HG02759 (cell line): ENCODE measurements around the gene PACSIN1.

Experiments used
- ATAC-seq: cut with Tn5 transposase; IDR thresholded peaks from one replicate; pipeline ENCODE4 v1.9.1; 2021; ENCODE audit warnings: mild to moderate bottlenecking, moderate library complexity; ENCODE audit not compliant: unreplicated experiment

Gene PACSIN1

GRCh38 chr6:34514112-34514511, 48.2 kb downstream of the PACSIN1 start:
- no peak for ATAC-seq

DNA sequence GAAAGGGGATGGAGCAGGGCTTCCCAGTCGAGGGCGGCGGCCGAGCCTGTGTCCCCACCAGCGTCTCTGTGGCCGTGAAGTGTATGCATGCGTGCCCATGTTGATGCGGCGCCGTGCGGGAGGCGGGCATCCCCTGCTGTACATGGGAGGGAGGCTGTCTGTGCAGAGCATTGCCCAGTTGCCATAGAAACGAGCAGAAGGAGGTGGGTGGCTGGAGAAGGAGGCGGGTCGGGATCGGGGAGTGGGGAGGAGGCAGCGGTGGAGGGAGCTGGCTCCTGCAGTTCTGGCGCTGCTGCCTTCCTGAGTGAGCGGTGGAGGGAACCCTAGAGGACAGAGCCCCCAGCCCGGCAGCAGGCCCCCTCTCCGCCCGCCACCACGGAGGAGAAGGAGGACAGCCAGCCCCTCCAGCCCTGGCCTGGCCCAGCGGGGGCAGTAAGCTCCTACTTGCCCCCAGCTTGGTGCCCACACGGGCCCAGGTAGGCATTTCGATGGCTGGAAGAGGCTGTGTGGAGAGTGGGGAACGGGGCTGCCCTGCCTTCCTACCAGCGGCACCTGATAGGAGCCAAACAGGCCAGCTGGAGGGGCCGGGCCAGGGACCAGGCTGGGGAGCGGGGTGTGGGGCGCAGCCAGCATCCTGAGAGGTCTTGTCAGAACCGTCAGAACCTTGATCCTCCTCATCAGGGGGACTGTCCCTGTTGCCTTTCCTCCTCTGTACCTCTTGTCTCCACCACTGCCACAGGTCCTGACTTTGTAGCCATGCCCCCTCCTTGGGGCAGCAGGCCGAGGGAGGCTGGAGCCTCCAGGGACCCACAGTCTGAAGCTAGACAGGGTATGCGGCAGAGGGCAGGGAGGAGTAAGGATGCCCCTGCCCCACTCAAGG, 49.0 kb downstream of the PACSIN1 start:
- ATAC-seq = no peak

DNA sequence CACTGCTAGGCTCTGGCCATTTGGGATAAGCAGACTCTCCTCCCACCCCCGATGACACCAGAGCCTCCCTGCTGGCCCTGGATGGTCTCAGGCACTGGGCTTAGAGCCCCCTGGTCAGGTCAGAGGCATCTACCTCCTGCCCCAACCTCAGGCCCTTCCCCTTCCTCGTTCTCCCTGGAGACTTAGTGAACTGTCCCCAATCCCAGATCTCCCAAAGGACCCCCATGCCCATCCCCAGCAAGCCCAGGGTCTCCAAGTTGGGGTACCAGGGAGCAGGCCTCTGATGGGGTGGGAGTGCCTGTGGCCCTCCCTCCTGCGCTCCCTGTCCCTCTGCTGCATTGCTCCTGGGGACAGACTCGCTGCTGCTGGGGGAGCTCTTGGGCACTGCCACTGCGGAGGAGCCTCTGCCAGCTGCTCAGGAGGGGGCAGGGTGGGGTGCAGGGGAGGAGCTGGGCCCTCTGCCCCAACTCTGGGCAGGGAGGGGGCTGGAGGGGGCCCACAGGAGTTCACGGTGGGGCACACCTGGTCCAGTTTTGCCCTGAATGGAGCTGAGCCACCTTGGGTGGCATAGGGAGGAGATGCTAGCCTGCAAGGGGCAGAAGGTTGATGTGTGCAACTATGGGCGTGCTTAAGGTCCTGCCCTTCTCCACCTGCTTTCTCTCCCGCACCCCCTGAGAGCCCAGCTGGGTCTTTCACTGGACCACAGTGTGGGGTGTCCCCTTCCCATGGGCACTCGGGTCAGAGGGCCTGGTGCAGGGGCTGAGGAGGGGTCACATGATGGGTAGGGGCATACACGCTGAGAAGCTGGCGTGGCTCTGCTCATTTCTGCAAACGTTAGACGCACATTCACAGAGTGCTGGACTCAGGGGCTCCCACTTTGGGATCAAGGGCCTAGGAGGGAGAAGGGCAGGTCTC, 49.9 kb downstream of the PACSIN1 start:
- no peak for ATAC-seq

GRCh38 chr6:34516391-34517324, 50.8 kb downstream of the PACSIN1 start:
- ATAC-seq = no peak

DNA sequence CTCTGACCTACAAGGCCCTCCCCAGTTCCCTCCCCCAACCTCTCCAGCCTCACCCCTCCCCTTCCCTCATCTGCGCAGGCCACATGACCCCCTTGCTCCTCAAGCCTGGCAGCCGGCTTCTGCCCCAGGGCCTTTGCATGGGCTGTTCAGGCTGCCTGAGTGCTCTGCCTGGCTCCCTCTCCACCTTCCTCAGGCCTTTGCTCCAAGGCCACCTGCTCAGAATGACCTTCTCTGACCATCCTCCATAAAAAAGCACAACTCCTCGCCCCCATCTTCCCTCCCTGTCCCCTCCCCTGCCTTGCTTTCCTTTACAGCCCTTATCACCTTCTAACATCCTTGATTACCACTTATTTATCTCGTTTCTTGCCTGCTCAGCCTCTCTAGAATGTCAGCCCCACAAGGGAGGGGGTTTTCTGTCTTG, 51.6 kb downstream of the PACSIN1 start:
- ATAC-seq = no peak

- ATAC-seq = no peak
Observed at GRCh38 chr6:34517966-34518365, 52.1 kb downstream of the PACSIN1 start.

DNA sequence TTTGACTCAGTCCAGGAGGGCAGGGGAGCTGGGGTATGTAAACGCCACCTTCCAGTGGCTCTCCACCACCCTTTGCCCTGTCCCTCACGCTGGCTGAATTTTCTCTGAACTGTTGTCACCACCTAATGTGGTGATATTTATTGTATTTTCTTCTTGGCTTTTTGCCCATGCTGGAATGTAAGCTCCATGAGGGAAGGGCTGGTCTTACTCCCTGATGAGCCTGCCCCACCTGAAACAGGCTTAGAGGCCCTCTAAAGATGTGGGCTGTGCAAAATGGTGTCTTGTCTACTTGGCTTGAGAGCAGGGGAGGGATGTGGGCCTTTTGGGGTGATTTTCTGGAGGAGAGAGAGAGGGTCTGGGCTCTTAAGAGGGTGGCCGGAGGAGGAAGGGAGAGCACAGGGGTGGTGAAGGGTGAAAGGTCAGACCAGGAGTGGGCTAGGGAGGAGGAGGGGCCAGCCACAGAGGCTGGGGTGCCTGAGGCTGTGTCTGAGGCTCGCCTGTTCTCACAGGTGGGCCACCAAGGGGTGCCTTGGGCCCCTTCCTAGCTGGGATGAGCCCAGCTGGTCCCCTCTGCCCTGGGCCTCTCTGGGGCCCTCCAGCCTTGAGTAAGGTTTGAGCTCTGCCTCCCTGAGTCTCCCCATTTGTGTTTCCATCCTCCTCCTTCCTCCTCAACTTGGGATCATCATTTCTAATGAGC, 52.9 kb downstream of the PACSIN1 start:
- no peak for ATAC-seq

- no peak for ATAC-seq
Observed at GRCh38 chr6:34519971-34520644, 54.2 kb downstream of the PACSIN1 start.

DNA sequence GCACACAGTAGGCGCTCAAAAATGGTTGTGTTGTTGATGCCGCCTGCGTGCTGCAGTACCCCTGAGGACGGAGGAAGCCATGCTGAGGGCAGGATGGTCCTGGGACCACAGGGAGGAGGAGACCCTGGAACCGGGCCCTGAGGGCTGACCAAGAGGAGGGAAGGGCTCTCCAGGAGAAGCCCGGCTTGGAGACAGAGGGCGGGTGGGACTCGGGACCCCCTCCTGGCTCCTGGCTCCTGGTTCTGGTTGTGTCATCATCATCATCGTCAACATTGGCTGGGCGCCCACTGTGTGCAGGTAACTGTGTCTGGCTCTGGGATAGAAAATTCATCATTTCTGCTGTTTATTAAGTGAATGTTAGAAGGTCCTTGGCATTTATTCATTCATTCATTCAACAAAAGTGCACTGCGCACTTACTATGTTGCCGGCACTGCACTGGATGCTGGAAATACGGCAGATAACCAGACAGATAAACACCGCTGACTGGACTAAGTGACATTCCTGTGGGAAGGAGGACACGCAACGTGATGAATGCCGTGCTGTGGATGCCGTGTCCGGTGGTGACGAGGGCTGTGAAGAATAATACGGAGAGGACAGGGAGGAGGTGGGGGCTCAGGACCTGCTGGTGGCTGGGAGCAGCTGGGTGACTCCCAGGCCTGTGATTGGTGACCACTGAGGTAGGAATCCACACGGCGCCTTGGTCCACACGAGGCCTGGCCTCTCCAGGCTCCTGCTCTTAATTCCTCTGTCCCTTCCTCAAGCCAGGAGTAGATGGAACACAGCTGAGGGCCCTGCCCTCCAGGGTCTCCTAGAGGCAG, 55.0 kb downstream of the PACSIN1 start:
- no peak for ATAC-seq

DNA sequence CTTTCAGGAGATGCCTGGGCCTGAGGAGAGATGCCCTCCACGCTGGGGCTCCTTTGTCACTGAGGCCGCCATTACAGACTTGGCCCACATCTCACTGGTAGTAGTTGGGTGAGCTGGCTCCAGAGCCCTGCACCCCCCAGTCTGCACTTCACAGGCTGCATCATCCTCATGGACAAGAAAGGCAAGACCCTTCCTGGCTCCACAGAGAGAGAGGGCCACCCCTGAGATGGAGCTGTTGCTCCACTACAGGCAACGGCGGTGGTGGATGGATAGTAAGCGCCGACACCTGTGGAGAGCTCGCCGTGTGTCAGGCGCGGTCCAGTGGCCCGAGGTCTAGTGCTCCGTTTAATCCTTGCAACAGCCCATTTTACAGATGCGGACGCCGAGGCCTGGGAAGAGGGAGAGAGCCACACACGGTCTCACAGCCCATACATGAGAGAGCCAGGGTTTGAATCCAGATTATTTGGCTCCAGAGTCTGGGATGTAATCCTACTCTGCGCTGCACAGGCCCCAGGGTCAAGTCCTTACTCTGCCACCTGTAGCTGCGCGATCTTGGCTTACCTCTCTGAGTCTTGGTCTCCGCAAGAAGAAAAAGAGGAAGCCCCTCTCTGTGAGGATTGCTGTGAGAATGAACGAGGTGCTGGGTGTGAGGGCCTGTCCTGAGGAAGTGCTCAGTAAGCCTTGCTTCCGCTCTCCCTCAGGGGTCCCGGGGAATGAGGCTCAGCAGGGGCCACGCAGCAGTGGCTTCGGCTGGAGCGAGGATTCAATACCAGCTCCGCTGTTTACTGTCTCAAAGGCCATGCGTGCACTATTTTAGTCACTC, 55.8 kb downstream of the PACSIN1 start:
- no peak for ATAC-seq

DNA sequence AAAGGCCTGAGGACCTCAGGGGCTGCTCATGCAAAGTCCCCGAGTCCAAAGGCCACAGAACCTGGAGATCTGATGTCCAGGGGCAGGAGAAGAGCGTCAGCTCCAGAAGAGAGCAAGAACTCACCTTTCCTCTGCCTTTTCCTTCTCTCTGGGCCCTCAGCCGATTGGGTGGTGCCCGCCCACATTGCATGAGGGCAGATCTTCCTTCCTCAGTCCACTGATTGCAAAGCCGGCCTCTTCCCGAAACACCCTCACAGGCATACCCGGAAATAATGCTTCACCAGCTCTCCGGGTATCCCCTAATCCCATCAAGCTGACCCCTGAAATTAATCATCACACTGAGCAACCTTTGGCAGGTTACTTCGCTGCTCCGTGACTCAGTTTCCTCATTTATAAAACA, 56.9 kb downstream of the PACSIN1 start:
- ATAC-seq = no peak

GRCh38 chr6:34523441-34524206, 57.7 kb downstream of the PACSIN1 start:
- ATAC-seq = no peak

- ATAC-seq = no peak
Observed at GRCh38 chr6:34524499-34524898, 58.6 kb downstream of the PACSIN1 start.

GRCh38 chr6:34524971-34525370, 59.1 kb downstream of the PACSIN1 start:
- no peak for ATAC-seq

GRCh38 chr6:34525431-34526175, 59.7 kb downstream of the PACSIN1 start:
- ATAC-seq = no peak

DNA sequence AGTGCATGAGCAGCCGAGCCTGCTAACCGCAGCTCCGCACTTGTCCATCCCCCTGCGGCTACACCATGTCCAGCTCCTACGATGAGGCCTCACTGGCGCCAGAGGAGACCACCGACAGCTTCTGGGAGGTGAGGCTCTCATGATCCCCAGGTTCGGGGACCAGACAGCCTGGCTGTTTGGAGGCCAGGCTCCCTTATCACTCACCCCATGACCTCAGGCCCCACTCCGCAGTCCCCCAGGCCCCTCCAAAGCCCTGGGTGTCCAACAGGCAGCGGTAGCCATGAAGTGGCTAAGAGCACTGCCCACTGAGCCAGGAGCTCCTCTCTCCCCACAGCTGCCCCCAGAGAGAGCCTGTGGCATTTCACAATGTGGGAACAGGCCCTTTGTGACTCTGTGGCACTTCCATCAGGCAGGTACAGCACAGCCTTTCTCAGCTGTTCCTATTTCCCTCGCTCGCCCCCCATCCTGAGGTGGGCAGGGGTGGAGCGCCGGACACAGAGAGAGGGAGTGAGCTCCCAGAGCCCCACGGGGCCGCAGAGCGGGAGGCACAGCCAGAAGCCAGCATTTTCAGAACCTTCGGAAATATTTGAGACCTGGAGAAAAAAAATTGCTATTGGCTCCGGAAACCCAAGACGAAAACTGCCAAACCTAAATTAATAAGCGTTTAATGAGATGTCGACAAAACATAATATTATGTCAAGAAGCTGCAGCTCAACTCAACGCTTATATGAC, 60.5 kb downstream of the PACSIN1 start:
- no peak for ATAC-seq
